H9 (cell line): Measurements from ENCODE around the gene RBM33. TPM values are rescaled to one million over a fixed set of nuclear protein-coding genes. Genes with fewer than 3 reads are reported as not detected.

Experiments used
- DNase-seq: peaks from one replicate; pipeline ENCODE4 v3.0.0-alpha.2; 2017
- H2AFZ ChIP-seq: one replicate; pipeline ENCODE4 v1.6.1; 2013; ENCODE audit warnings: mild to moderate bottlenecking, low read length, control low read depth, moderate library complexity
- H2AK5ac ChIP-seq: 2 replicates; pipeline ENCODE4 v1.6.1; 2013; ENCODE audit warnings: low read length, control low read depth, mixed read lengths; ENCODE audit not compliant: insufficient read length
- H2BK120ac ChIP-seq: one replicate; pipeline ENCODE4 v1.6.1; 2013; ENCODE audit warnings: low read depth, mild to moderate bottlenecking, low read length, control low read depth, inconsistent platforms; ENCODE audit not compliant: poor library complexity, severe bottlenecking
- H2BK12ac ChIP-seq: 2 replicates; pipeline ENCODE4 v1.6.1; 2013; ENCODE audit warnings: low read length, control low read depth, mixed read lengths, low read depth; ENCODE audit not compliant: insufficient read length
- H2BK15ac ChIP-seq: 2 replicates; pipeline ENCODE4 v1.6.1; 2013; ENCODE audit warnings: low read depth, low read length, control low read depth
- H2BK20ac ChIP-seq: one replicate; pipeline ENCODE4 v1.6.1; 2013; ENCODE audit warnings: low read depth, mild to moderate bottlenecking, low read length, control low read depth, inconsistent platforms; ENCODE audit not compliant: poor library complexity, severe bottlenecking
- H2BK5ac ChIP-seq: 2 replicates; pipeline ENCODE4 v1.6.1; 2013; ENCODE audit warnings: low read length, control low read depth, mixed read lengths; ENCODE audit not compliant: insufficient read length
- H3K14ac ChIP-seq: 2 replicates; pipeline ENCODE4 v1.6.1; 2013; ENCODE audit warnings: low read length, control low read depth; ENCODE audit not compliant: insufficient read depth
- H3K18ac ChIP-seq: 2 replicates; pipeline ENCODE4 v1.6.1; 2013; ENCODE audit warnings: low read depth, mild to moderate bottlenecking, mixed read lengths, low read length, control low read depth; ENCODE audit not compliant: insufficient read length
- H3K23ac ChIP-seq: 2 replicates; pipeline ENCODE4 v1.6.1; 2013; ENCODE audit warnings: low read length, control low read depth, mixed read lengths, low read depth; ENCODE audit not compliant: insufficient read length
- H3K23me2 ChIP-seq: 2 replicates; pipeline ENCODE4 v1.6.1; 2013; ENCODE audit warnings: low read depth, mild to moderate bottlenecking, mixed read lengths, low read length, control low read depth; ENCODE audit not compliant: insufficient read length, poor library complexity, severe bottlenecking
- H3K27ac ChIP-seq: 2 replicates; pipeline ENCODE4 v1.5.1; 2013; ENCODE audit warnings: low read length, control low read depth, mixed read lengths, low read depth; ENCODE audit not compliant: insufficient read length
- H3K27me3 ChIP-seq: 2 replicates; pipeline ENCODE4 v1.6.1; 2013; ENCODE audit warnings: low read length, control low read depth, inconsistent platforms; ENCODE audit not compliant: insufficient read depth
- H3K4ac ChIP-seq: 2 replicates; pipeline ENCODE4 v1.6.1; 2013; ENCODE audit warnings: low read depth, mild to moderate bottlenecking, control low read depth, inconsistent platforms, low read length, moderate library complexity
- H3K4me1 ChIP-seq: 2 replicates; pipeline ENCODE4 v1.6.1; 2013; ENCODE audit warnings: low read length, control low read depth, inconsistent platforms; ENCODE audit not compliant: insufficient read depth
- H3K4me2 ChIP-seq: 2 replicates; pipeline ENCODE4 v1.6.1; 2013; ENCODE audit warnings: low read length, control low read depth, mixed read lengths; ENCODE audit not compliant: insufficient read length, insufficient read depth
- H3K56ac ChIP-seq: 2 replicates; pipeline ENCODE4 v1.6.1; 2013; ENCODE audit warnings: low read depth, mild to moderate bottlenecking, mixed read lengths, low read length, control low read depth; ENCODE audit not compliant: insufficient read length
- H3K79me1 ChIP-seq: 2 replicates; pipeline ENCODE4 v1.6.1; 2013; ENCODE audit warnings: low read depth, mild to moderate bottlenecking, moderate library complexity, low read length, control low read depth, inconsistent platforms; ENCODE audit not compliant: insufficient read depth, poor library complexity, severe bottlenecking
- H3K79me2 ChIP-seq: 2 replicates; pipeline ENCODE4 v1.6.1; 2013; ENCODE audit warnings: low read length, control low read depth, inconsistent platforms; ENCODE audit not compliant: insufficient read depth
- H3K9ac ChIP-seq: 2 replicates; pipeline ENCODE4 v1.6.1; 2013; ENCODE audit warnings: low read length, control low read depth, mixed read lengths; ENCODE audit not compliant: insufficient read length; ENCODE audit errors: extremely low read depth
- H3K9me3 ChIP-seq: one replicate; pipeline ENCODE4 v1.6.1; 2013; ENCODE audit warnings: low read depth, low read length, inconsistent platforms; ENCODE audit not compliant: control insufficient read depth
- H3T11ph ChIP-seq: one replicate; pipeline ENCODE4 v1.6.1; 2013; ENCODE audit warnings: mild to moderate bottlenecking, low read length, control low read depth, inconsistent platforms
- H4K20me1 ChIP-seq: one replicate; pipeline ENCODE4 v1.6.1; 2013; ENCODE audit not compliant: control insufficient read depth, insufficient read length, insufficient read depth
- H4K5ac ChIP-seq: 2 replicates; pipeline ENCODE4 v1.6.1; 2013; ENCODE audit warnings: low read depth, mild to moderate bottlenecking, mixed read lengths, low read length, control low read depth; ENCODE audit not compliant: insufficient read length
- H4K8ac ChIP-seq: replicated peaks from 2 replicates; pipeline ENCODE4 v1.6.1; 2013; ENCODE audit warnings: low read length, control low read depth, mixed read lengths, low read depth; ENCODE audit not compliant: insufficient read length
- H4K91ac ChIP-seq: 2 replicates; pipeline ENCODE4 v1.6.1; 2013; ENCODE audit warnings: low read depth, mild to moderate bottlenecking, moderate library complexity, mixed read lengths, low read length, control low read depth; ENCODE audit not compliant: insufficient read length
- H3K27ac Mint-ChIP-seq, 3 experiments: 2 replicates in 2 of 3; 3 replicates in 1 of 3; pipeline ENCODE4 v1.8.0; 2020 to 2021; ENCODE audit warnings: mixed read lengths in 3 of 3, mild to moderate bottlenecking in 1 of 3, moderate library complexity in 1 of 3
- H3K27me3 Mint-ChIP-seq: 2 replicates; pipeline ENCODE4 v1.8.0; 2021; ENCODE audit warnings: low read depth, mild to moderate bottlenecking, moderate library complexity, mixed read lengths
- H3K36me3 Mint-ChIP-seq, 3 experiments: 2 replicates in 2 of 3; 3 replicates in 1 of 3; pipeline ENCODE4 v1.8.0; 2020 to 2021; ENCODE audit warnings: low read depth in 3 of 3, mixed read lengths in 3 of 3; ENCODE audit not compliant: insufficient read depth in 1 of 3
- H3K4me1 Mint-ChIP-seq, 2 experiments: 2 replicates each; pipeline ENCODE4 v1.8.0; 2020; ENCODE audit warnings: mixed read lengths in 2 of 2
- H3K4me3 Mint-ChIP-seq, 2 experiments: 2 replicates in 1 of 2; 3 replicates in 1 of 2; pipeline ENCODE4 v1.8.0; 2020 to 2021; ENCODE audit warnings: mild to moderate bottlenecking in 2 of 2, mixed read lengths in 2 of 2, moderate library complexity in 1 of 2
- H3K9me3 Mint-ChIP-seq, 2 experiments: 2 replicates in 1 of 2; 3 replicates in 1 of 2; pipeline ENCODE4 v1.8.0; 2020; ENCODE audit warnings: mild to moderate bottlenecking in 2 of 2, mixed read lengths in 2 of 2, moderate library complexity in 1 of 2
- CTCF ChIP-seq: fragments of 200-600 bp; sonication (generic); conservative IDR thresholded peaks from 3 replicates; pipeline ENCODE4 v1.8.0; 2021; ENCODE audit warnings: antibody characterized with exemption, mild to moderate bottlenecking
- WGBS: extraction: QIAGEN DNeasy Blood & Tissue Kit; methylation state at CpG from one replicate; pipeline ENCODE4 v1.1.7; 2013; ENCODE audit warnings: missing lambda C conversion rate, low lambda C conversion rate, mixed read lengths; ENCODE audit not compliant: insufficient read length; ENCODE audit errors: extremely low coverage; 5-methylcytosine and 5-hydroxymethylcytosine counted together
- total RNA-seq: library from RNA; stranded (reverse); gene quantifications from 2 replicates; pipeline ENCODE4 v1.2.1, GENCODE V29; 2021

RBM33 gene
- total RNA-seq, 1 experiment from 2014 or later: 71.3 TPM

GRCh38 chr7:155667241-155667829 is 22.9 kb downstream of the RBM33 start:
- no peak for DNase-seq
- peaks cover 15 to 22% of the 10 kb centered on the region in 2 experiments for H3K4me1 Mint-ChIP-seq
- peaks cover 29% of the 10 kb centered on the region; the same call in 1 of the 2 replicates for H3K79me2 ChIP-seq
- no peaks in the 10 kb centered on the region for H3K9me3 ChIP-seq
- H3K27ac ChIP-seq: no peak overlapping the region
- no peak for TF ChIP-seq CTCF
- H3K4me3 Mint-ChIP-seq: no peak overlapping the region; a peak in 1 of 5 replicates
- H3K36me3 Mint-ChIP-seq: peaks cover 5 to 13% (median 9%) of the 10 kb centered on the region in 3 experiments; a peak in 5 of 7 replicates
- H3K79me1 ChIP-seq: peaks cover 12% of the 10 kb centered on the region
- no peaks in the 10 kb centered on the region for H3K23me2 ChIP-seq
- no peak overlapping the region for H3K18ac ChIP-seq
- H3K4me2 ChIP-seq: no peak overlapping the region
- H2BK120ac ChIP-seq: no peak overlapping the region
- WGBS: no CpG with 5 or more reads among the region's 6 CpGs
- H3K27ac Mint-ChIP-seq: no peak overlapping the region
- H3K14ac ChIP-seq: no peak overlapping the region
- no peak overlapping the region for H2BK12ac ChIP-seq
- no peaks in the 10 kb centered on the region for H3K27me3 ChIP-seq
- H4K8ac ChIP-seq: no peak overlapping the region
- no peaks in the 10 kb centered on the region for H3K27me3 Mint-ChIP-seq
- H3K4me1 ChIP-seq: no peaks in the 10 kb centered on the region; the same call in 1 of the 2 replicates
- H3K9me3 Mint-ChIP-seq: no peaks in the 10 kb centered on the region
- H2BK5ac ChIP-seq: no peak overlapping the region
- no peak overlapping the region for H2AK5ac ChIP-seq
- H2BK20ac ChIP-seq: no peak overlapping the region
- no peaks in the 10 kb centered on the region for H4K20me1 ChIP-seq
- no peak overlapping the region for H3K9ac ChIP-seq
- H4K5ac ChIP-seq: no peak overlapping the region
- H4K91ac ChIP-seq: no peak overlapping the region
- H3K56ac ChIP-seq: no peak overlapping the region
- H2AFZ ChIP-seq: no peak overlapping the region
- H3K4ac ChIP-seq: no peak overlapping the region
- H3K23ac ChIP-seq: no peak overlapping the region
- no peak overlapping the region for H2BK15ac ChIP-seq
- H3T11ph ChIP-seq: no peak overlapping the region
